ENCODE data around the gene SNAPC4. TPM values are rescaled to one million over a fixed set of nuclear protein-coding genes. Genes with fewer than 3 reads are reported as not detected.

Gene SNAPC4
- polyA plus RNA-seq, 1 donor from 2014 or later, result 6.8 TPM

- Histone ChIP-seq H3K36me3 (ENCODE audit: insufficient read depth, low read length) (no peaks in the 10 kb centered on the region), H3K9ac (ENCODE audit: low read length) (no peak overlapping the region), H3K9me2 (ENCODE audit: insufficient read depth, low read length) (no peaks in the 10 kb centered on the region), H3K27ac (ENCODE audit: low read length) (no peak overlapping the region), H4K20me1 (ENCODE audit: insufficient read depth) (no peaks in the 10 kb centered on the region), H3K27me3 (ENCODE audit: insufficient read depth, low read depth, low read length) (no peaks in the 10 kb centered on the region), H3K9me3 (ENCODE audit: low read length) (no peaks in the 10 kb centered on the region), H2AFZ (ENCODE audit: low read depth, low read length) (no peak overlapping the region), H3K4me2 (ENCODE audit: low read length) (no peak overlapping the region), H3K79me2 (replicated peaks; ENCODE audit: insufficient read depth, low read length) (no peaks in the 10 kb centered on the region), H3F3A (ENCODE audit: insufficient read depth, low read length, poor library complexity, severe bottlenecking) (no peaks in the 10 kb centered on the region), H3K4me3 (ENCODE audit: low read length) (no peak overlapping the region)
- no peak for TF ChIP-seq REST (IDR thresholded peaks at IDR 0.05; ENCODE audit: borderline replicate concordance)
- TF ChIP-seq TAF1 (IDR thresholded peaks at IDR 0.05; ENCODE audit: low read depth), result no peak
- TF ChIP-seq POLR2AphosphoS5 (IDR thresholded peaks at IDR 0.05), result no peak
- TF ChIP-seq CTCF (IDR thresholded peaks at IDR 0.05; ENCODE audit: poor library complexity, severe bottlenecking), result no peak
- no peak for TF ChIP-seq EZH2 (IDR thresholded peaks at IDR 0.05; ENCODE audit: borderline replicate concordance, insufficient read depth, low read length, poor library complexity, severe bottlenecking)
- TF ChIP-seq MXI1 (conservative IDR thresholded peaks at IDR 0.05; ENCODE audit: poor library complexity, severe bottlenecking), result no peak
- TF ChIP-seq EP300 (conservative IDR thresholded peaks at IDR 0.05; ENCODE audit: poor library complexity, severe bottlenecking), result no peak
- TF ChIP-seq RAD21 (conservative IDR thresholded peaks at IDR 0.05), result no peak
- no peak for TF ChIP-seq SMC3 (conservative IDR thresholded peaks at IDR 0.05; ENCODE audit: poor library complexity)
These were observed 32.4 kb downstream of the SNAPC4 start for GRCh38 chr9:136367296-136368145.

- Histone ChIP-seq H3K27me3 (ENCODE audit: insufficient read depth, low read depth, low read length) (no peaks in the 10 kb centered on the region), H3K79me2 (replicated peaks; ENCODE audit: insufficient read depth, low read length) (no peaks in the 10 kb centered on the region), H4K20me1 (ENCODE audit: insufficient read depth) (no peaks in the 10 kb centered on the region), H2AFZ (ENCODE audit: low read depth, low read length) (no peak overlapping the region), H3K27ac (ENCODE audit: low read length) (no peak overlapping the region), H3K36me3 (ENCODE audit: insufficient read depth, low read length) (no peaks in the 10 kb centered on the region), H3K9me2 (ENCODE audit: insufficient read depth, low read length) (no peaks in the 10 kb centered on the region), H3K9me3 (ENCODE audit: low read length) (no peaks in the 10 kb centered on the region), H3K9ac (ENCODE audit: low read length) (no peak overlapping the region), H3K4me3 (ENCODE audit: low read length) (no peak overlapping the region), H3F3A (ENCODE audit: insufficient read depth, low read length, poor library complexity, severe bottlenecking) (no peaks in the 10 kb centered on the region), H3K4me2 (ENCODE audit: low read length) (no peak overlapping the region)
- TF ChIP-seq EZH2 (IDR thresholded peaks at IDR 0.05; ENCODE audit: borderline replicate concordance, insufficient read depth, low read length, poor library complexity, severe bottlenecking) (no peak), CTCF (IDR thresholded peaks at IDR 0.05; ENCODE audit: poor library complexity, severe bottlenecking) (no peak), EP300 (conservative IDR thresholded peaks at IDR 0.05; ENCODE audit: poor library complexity, severe bottlenecking) (no peak), MXI1 (conservative IDR thresholded peaks at IDR 0.05; ENCODE audit: poor library complexity, severe bottlenecking) (no peak), POLR2AphosphoS5 (IDR thresholded peaks at IDR 0.05) (no peak), SMC3 (conservative IDR thresholded peaks at IDR 0.05; ENCODE audit: poor library complexity) (no peak), REST (IDR thresholded peaks at IDR 0.05; ENCODE audit: borderline replicate concordance) (no peak), RAD21 (conservative IDR thresholded peaks at IDR 0.05) (no peak), TAF1 (IDR thresholded peaks at IDR 0.05; ENCODE audit: low read depth) (no peak)
These were observed 33.1 kb downstream of the SNAPC4 start for GRCh38 chr9:136366826-136367225.

Measured in neural cell (in vitro differentiated cells).